GM11168 (cell line): ENCODE data around the gene USP40.

ENCODE experiments used
- in situ Hi-C: fragments of 300-500 bp; cut with MboI; formaldehyde crosslinking; loops from one replicate; pipeline ENCODE4 v1.12.0; 2022; ENCODE audit warnings: low sequenced_read_pairs; ENCODE audit not compliant: unreplicated experiment

The USP40 gene

GRCh38 chr2:233563663-233564430 lies 2.7 kb downstream of the USP40 start:
- in situ Hi-C loops, result no loop called here

- in situ Hi-C loops, result no loop called here
Measured at GRCh38 chr2:233556881-233557736, 9.5 kb downstream of the USP40 start.

GRCh38 chr2:233553366-233553765 lies 13.2 kb downstream of the USP40 start:
- in situ Hi-C loops, result no loop called here

GRCh38 chr2:233551491-233551890 lies 15.1 kb downstream of the USP40 start:
- in situ Hi-C loops, result no loop called here

- in situ Hi-C loops, result no loop called here
Measured at GRCh38 chr2:233546774-233547173, 19.8 kb downstream of the USP40 start.

GRCh38 chr2:233546101-233546500 lies 20.5 kb downstream of the USP40 start:
- in situ Hi-C loops, result no loop called here

- in situ Hi-C loops, result no loop called here
Measured at GRCh38 chr2:233544200-233544610, 22.4 kb downstream of the USP40 start.

GRCh38 chr2:233542507-233542906 lies 24.1 kb downstream of the USP40 start:
- in situ Hi-C loops, result no loop called here

GRCh38 chr2:233538741-233539140 lies 27.8 kb downstream of the USP40 start:
- in situ Hi-C loops, result no loop called here

- in situ Hi-C loops, result no loop called here
Measured at GRCh38 chr2:233535271-233535670, 31.3 kb downstream of the USP40 start.

GRCh38 chr2:233532971-233533370 lies 33.6 kb downstream of the USP40 start:
- in situ Hi-C loops, result no loop called here

- in situ Hi-C loops, result no loop called here
Measured at GRCh38 chr2:233531955-233532354, 34.6 kb downstream of the USP40 start.

- in situ Hi-C loops, result no loop called here
Measured at GRCh38 chr2:233530381-233530780, 36.2 kb downstream of the USP40 start.

GRCh38 chr2:233528182-233528581 lies 38.4 kb downstream of the USP40 start:
- in situ Hi-C loops, result no loop called here

GRCh38 chr2:233525791-233526190 lies 40.8 kb downstream of the USP40 start:
- in situ Hi-C loops, result no loop called here

- in situ Hi-C loops, result no loop called here
Measured at GRCh38 chr2:233519787-233520611, 46.6 kb downstream of the USP40 start.

- in situ Hi-C loops, result no loop called here
Measured at GRCh38 chr2:233513953-233514655, 52.5 kb downstream of the USP40 start.

GRCh38 chr2:233503947-233504637 lies 62.5 kb downstream of the USP40 start:
- in situ Hi-C loops, result no loop called here

GRCh38 chr2:233503481-233503880 lies 63.1 kb downstream of the USP40 start:
- in situ Hi-C loops, result no loop called here
